Neural cell (in vitro differentiated cells): Measurements from ENCODE around the gene ESPL1. TPM values are rescaled to one million over a fixed set of nuclear protein-coding genes. Genes with fewer than 3 reads are reported as not detected.

Source experiments
- H2AFZ ChIP-seq: fragments of 200-600, 300-800 bp; sonication (generic), shearing (Covaris generic); 2 replicates; pipeline ENCODE4 v1.6.0; 2014; ENCODE audit warnings: low read depth, mild to moderate bottlenecking, antibody characterized with exemption, low read length, moderate library complexity
- H3F3A ChIP-seq: fragments of 200-600 bp; shearing (Covaris generic); 2 replicates; pipeline ENCODE4 v1.6.1; 2016; ENCODE audit warnings: mild to moderate bottlenecking, moderate library complexity, mixed read lengths, antibody characterized with exemption, low read length; ENCODE audit not compliant: insufficient read depth, poor library complexity, severe bottlenecking
- H3K27ac ChIP-seq: fragments of 200-600, 300-800 bp; sonication (generic), shearing (Covaris generic); 2 replicates; pipeline ENCODE4 v1.5.1; 2014; ENCODE audit warnings: mild to moderate bottlenecking, low read length, moderate library complexity
- H3K27me3 ChIP-seq: fragments of 300-800, 200-600 bp; sonication (generic), shearing (Covaris generic); 2 replicates; pipeline ENCODE4 v1.6.0; 2014; ENCODE audit warnings: mild to moderate bottlenecking, low read depth, low read length, moderate library complexity; ENCODE audit not compliant: insufficient read depth
- H3K36me3 ChIP-seq: fragments of 300-800, 200-600 bp; sonication (generic), shearing (Covaris generic); 2 replicates; pipeline ENCODE4 v1.5.1; 2014; ENCODE audit warnings: mild to moderate bottlenecking, antibody characterized with exemption, low read length, moderate library complexity; ENCODE audit not compliant: insufficient read depth
- H3K4me2 ChIP-seq: fragments of 300-800, 200-600 bp; sonication (generic), shearing (Covaris generic); 2 replicates; pipeline ENCODE4 v1.6.0; 2014; ENCODE audit warnings: mild to moderate bottlenecking, low read length
- H3K4me3 ChIP-seq: fragments of 300-800, 200-600 bp; sonication (generic), shearing (Covaris generic); 2 replicates; pipeline ENCODE4 v1.5.1; 2014; ENCODE audit warnings: mild to moderate bottlenecking, low read length, moderate library complexity
- H3K79me2 ChIP-seq: fragments of 200-600 bp; shearing (Covaris generic); replicated peaks from 2 replicates; pipeline ENCODE4 v1.6.0; 2014; ENCODE audit warnings: mild to moderate bottlenecking, low read length, moderate library complexity; ENCODE audit not compliant: insufficient read depth
- H3K9ac ChIP-seq: fragments of 300-800, 200-600 bp; sonication (generic), shearing (Covaris generic); 2 replicates; pipeline ENCODE4 v1.6.1; 2016; ENCODE audit warnings: mild to moderate bottlenecking, low read length, mixed read lengths
- H3K9me2 ChIP-seq: fragments of 200-600 bp; shearing (Covaris generic); 2 replicates; pipeline ENCODE4 v1.6.1; 2016; ENCODE audit warnings: mild to moderate bottlenecking, low read length, mixed read lengths; ENCODE audit not compliant: insufficient read depth
- H3K9me3 ChIP-seq: fragments of 200-600, 300-800 bp; sonication (generic), shearing (Covaris generic); 2 replicates; pipeline ENCODE4 v1.6.1; 2016; ENCODE audit warnings: mild to moderate bottlenecking, mixed run types, low read length, moderate library complexity, mixed read lengths
- H4K20me1 ChIP-seq: fragments of 200-600 bp; shearing (Covaris generic); 2 replicates; pipeline ENCODE4 v1.6.1; 2016; ENCODE audit warnings: mild to moderate bottlenecking, mixed run types; ENCODE audit not compliant: insufficient read depth
- CTCF ChIP-seq: fragments of 450-650 bp; IDR thresholded peaks from 2 replicates; pipeline ENCODE4 v1.5.1; 2014; ENCODE audit warnings: antibody characterized with exemption, mild to moderate bottlenecking, moderate library complexity; ENCODE audit not compliant: poor library complexity, severe bottlenecking
- EP300 ChIP-seq: fragments of 450-650 bp; conservative IDR thresholded peaks from 2 replicates; pipeline ENCODE4 v1.6.1; 2014; ENCODE audit warnings: antibody characterized with exemption, mild to moderate bottlenecking, moderate library complexity; ENCODE audit not compliant: poor library complexity, severe bottlenecking
- EZH2 ChIP-seq: fragments of 200-600, 300-800 bp; shearing (Covaris generic), sonication (generic); IDR thresholded peaks from 2 replicates; pipeline ENCODE4 v1.6.1; 2014; ENCODE audit warnings: antibody characterized with exemption, low read length, borderline replicate concordance, mild to moderate bottlenecking; ENCODE audit not compliant: insufficient read depth, poor library complexity, severe bottlenecking
- MXI1 ChIP-seq: fragments of 450-650 bp; conservative IDR thresholded peaks from 2 replicates; pipeline ENCODE4 v1.6.1; 2014; ENCODE audit warnings: antibody characterized with exemption, mild to moderate bottlenecking; ENCODE audit not compliant: poor library complexity, severe bottlenecking
- POLR2AphosphoS5 ChIP-seq: IDR thresholded peaks from 2 replicates; pipeline ENCODE4 v1.6.1; 2012
- RAD21 ChIP-seq: fragments of 450-650 bp; conservative IDR thresholded peaks from 2 replicates; pipeline ENCODE4 v1.6.1; 2014; ENCODE audit warnings: antibody characterized with exemption, mild to moderate bottlenecking, moderate library complexity
- REST ChIP-seq: IDR thresholded peaks from 2 replicates; pipeline ENCODE4 v1.6.1; 2012; ENCODE audit warnings: borderline replicate concordance
- SMC3 ChIP-seq: fragments of 450-650 bp; conservative IDR thresholded peaks from 2 replicates; pipeline ENCODE4 v1.6.1; 2014; ENCODE audit warnings: antibody characterized with exemption, mild to moderate bottlenecking, moderate library complexity; ENCODE audit not compliant: poor library complexity
- TAF1 ChIP-seq: IDR thresholded peaks from 2 replicates; pipeline ENCODE4 v1.6.1; 2012; ENCODE audit warnings: low read depth
- polyA plus RNA-seq: library from polyadenylated mRNA; depleted of rRNA; stranded (reverse); fragments of >200 nt; gene quantifications from 2 replicates; pipeline ENCODE4 v1.2.3, GENCODE V29; 2014

Gene ESPL1
- polyA plus RNA-seq, 1 donor from 2014 or later: 0.33 TPM

GRCh38 chr12:53290661-53291060, 22.6 kb downstream of the ESPL1 start:
- H3F3A ChIP-seq: peaks cover 3% of the 10 kb centered on the region
- H2AFZ ChIP-seq: no peak overlapping the region
- peaks cover 3% of the 10 kb centered on the region for H3K79me2 ChIP-seq
- H3K9me3 ChIP-seq: no peaks in the 10 kb centered on the region
- H4K20me1 ChIP-seq: no peaks in the 10 kb centered on the region
- no peaks in the 10 kb centered on the region for H3K27me3 ChIP-seq
- H3K36me3 ChIP-seq: no peaks in the 10 kb centered on the region
- H3K9ac ChIP-seq: no peak overlapping the region
- H3K4me3 ChIP-seq: no peak overlapping the region
- H3K27ac ChIP-seq: no peak overlapping the region
- H3K9me2 ChIP-seq: no peaks in the 10 kb centered on the region
- TF ChIP-seq SMC3 (no peak), POLR2AphosphoS5 (no peak), EZH2 (no peak), TAF1 (no peak), MXI1 (no peak)
- no peak overlapping the region for H3K4me2 ChIP-seq

- Histone ChIP-seq H3K27ac (no peak overlapping the region), H3F3A (peaks cover 3% of the 10 kb centered on the region), H3K4me2 (no peak overlapping the region), H4K20me1 (no peaks in the 10 kb centered on the region), H3K36me3 (no peaks in the 10 kb centered on the region), H3K27me3 (no peaks in the 10 kb centered on the region), H3K9me3 (no peaks in the 10 kb centered on the region), H2AFZ (no peak overlapping the region), H3K79me2 (peaks cover 16% of the 10 kb centered on the region), H3K9ac (no peak overlapping the region), H3K4me3 (no peak overlapping the region), H3K9me2 (no peaks in the 10 kb centered on the region)
- TF ChIP-seq EP300 (no peak), EZH2 (no peak), MXI1 (no peak), TAF1 (no peak), REST (no peak), CTCF (no peak), SMC3 (no peak), POLR2AphosphoS5 (no peak), RAD21 (no peak)
Observed at GRCh38 chr12:53292426-53292825, 24.3 kb downstream of the ESPL1 start.
